HepG2 (cell line): Measurements from ENCODE around the gene LYZ. TPM values are rescaled to one million over a fixed set of nuclear protein-coding genes. Genes with fewer than 3 reads are reported as not detected.
A peak's percentile ranks its signal among the peaks of the same experiment; 100 is the strongest.

ENCODE experiments used
- HDAC1 ChIP-seq: sonication (generic); formaldehyde crosslinking; IDR thresholded peaks from 2 replicates; pipeline ENCODE4 v1.5.1; 2020; ENCODE audit warnings: mild to moderate bottlenecking, missing genetic modification reagents
- HMG20B ChIP-seq: conservative IDR thresholded peaks from 2 replicates; pipeline ENCODE4 v1.6.1; 2016; ENCODE audit warnings: missing genetic modification reagents, missing compliant biosample characterization
- HNF4G ChIP-seq, 2 experiments: sonication (generic) in 1 of 2; formaldehyde crosslinking in 1 of 2; IDR thresholded peaks; 2 replicates each; pipeline versions ENCODE4 v1.4.0 to v1.6.1; 2011 to 2020; ENCODE audit warnings: borderline replicate concordance in 2 of 2, low read depth in 2 of 2, mild to moderate bottlenecking in 2 of 2, low read length in 1 of 2, missing genetic modification reagents in 1 of 2, moderate library complexity in 1 of 2
- HNRNPUL1 ChIP-seq: fragments of 200-400 bp; formaldehyde crosslinking; IDR thresholded peaks from 2 replicates; pipeline ENCODE4 v1.6.1; 2017; ENCODE audit warnings: low read depth, mild to moderate bottlenecking, low read length, moderate library complexity
- POLR2G ChIP-seq: fragments of 200-400 bp; formaldehyde crosslinking; IDR thresholded peaks from 2 replicates; pipeline ENCODE4 v1.6.1; 2018; ENCODE audit warnings: mild to moderate bottlenecking, low read depth, low read length, moderate library complexity
- PPARG ChIP-seq: conservative IDR thresholded peaks from 2 replicates; pipeline ENCODE4 v1.6.1; 2016; ENCODE audit warnings: missing biosample characterization, missing genetic modification reagents
- SCMH1 ChIP-seq: sonication (generic); formaldehyde crosslinking; IDR thresholded peaks from 2 replicates; pipeline ENCODE4 v1.9.0; 2021; ENCODE audit warnings: missing genetic modification reagents, mild to moderate bottlenecking, borderline replicate concordance
- SNAPC4 ChIP-seq: sonication (generic); formaldehyde crosslinking; IDR thresholded peaks from 2 replicates; pipeline ENCODE4 v1.4.0; 2020; ENCODE audit warnings: mild to moderate bottlenecking, missing genetic modification reagents
- TBX2 ChIP-seq: sonication (generic); formaldehyde crosslinking; IDR thresholded peaks from 2 replicates; pipeline ENCODE4 v1.5.0; 2020; ENCODE audit warnings: missing genetic modification reagents, mild to moderate bottlenecking, borderline replicate concordance
- TEAD3 ChIP-seq: optimal IDR thresholded peaks from 2 replicates; pipeline ENCODE3; 2016; ENCODE audit warnings: borderline replicate concordance
- ZNF564 ChIP-seq: sonication (generic); formaldehyde crosslinking; IDR thresholded peaks from 2 replicates; pipeline ENCODE4 v1.8.1; 2023; ENCODE audit warnings: mild to moderate bottlenecking, missing genetic modification reagents
- ZNF577 ChIP-seq: sonication (generic); formaldehyde crosslinking; IDR thresholded peaks from 2 replicates; pipeline ENCODE4 v1.4.0; 2020; ENCODE audit warnings: mild to moderate bottlenecking, low read depth, missing genetic modification reagents, borderline replicate concordance
- ZNF7 ChIP-seq: IDR thresholded peaks from 2 replicates; pipeline ENCODE4 v1.6.1; 2016; ENCODE audit warnings: missing biosample characterization, missing genetic modification reagents
- ZNF75D ChIP-seq: sonication (generic); formaldehyde crosslinking; IDR thresholded peaks from 2 replicates; pipeline ENCODE4 v1.8.1; 2023; ENCODE audit warnings: missing genetic modification reagents, mild to moderate bottlenecking, borderline replicate concordance
- ZNF766 ChIP-seq: sonication (generic); formaldehyde crosslinking; IDR thresholded peaks from 2 replicates; pipeline ENCODE4 v1.5.0; 2020; ENCODE audit warnings: missing genetic modification reagents, borderline replicate concordance
- polyA plus RNA-seq, 8 experiments: library from polyadenylated mRNA; depleted of rRNA in 3 of 8; stranded (reverse) in 7 of 8; unstranded in 1 of 8; fragments of >200 nt; fragmentation: Illumina TruSeq in 4 of 8; extraction: Trizol in 4 of 8; gene quantifications; 2 replicates each; pipeline versions ENCODE4 v1.2.1 to v1.2.3, GENCODE V29; 2011 to 2016; ENCODE audit warnings: low read depth in 4 of 8, missing spikeins in 1 of 8, mixed read lengths in 1 of 8; ENCODE audit not compliant: insufficient read depth in 1 of 8
- total RNA-seq, 5 experiments: library from RNA; depleted of rRNA; stranded (reverse); fragments of >200 nt; fragmentation: Illumina TruSeq; extraction: Trizol; gene quantifications; 2 replicates each; pipeline ENCODE4 v1.2.3, GENCODE V29; 2016; ENCODE audit warnings: low read depth in 1 of 5
- TF ChIP-seq, protein P1 (sequence below): IDR thresholded peaks from 2 replicates; pipeline ENCODE4 v1.6.1; 2016; ENCODE audit warnings: low read depth, missing genetic modification reagents, missing compliant biosample characterization

Gene LYZ
- total and polyA plus RNA-seq, 2 of the 13 experiments (the other 11 are each of a cell fraction or from before 2014, with no cell fraction given): 1,788 to 2,054 TPM

DNA sequence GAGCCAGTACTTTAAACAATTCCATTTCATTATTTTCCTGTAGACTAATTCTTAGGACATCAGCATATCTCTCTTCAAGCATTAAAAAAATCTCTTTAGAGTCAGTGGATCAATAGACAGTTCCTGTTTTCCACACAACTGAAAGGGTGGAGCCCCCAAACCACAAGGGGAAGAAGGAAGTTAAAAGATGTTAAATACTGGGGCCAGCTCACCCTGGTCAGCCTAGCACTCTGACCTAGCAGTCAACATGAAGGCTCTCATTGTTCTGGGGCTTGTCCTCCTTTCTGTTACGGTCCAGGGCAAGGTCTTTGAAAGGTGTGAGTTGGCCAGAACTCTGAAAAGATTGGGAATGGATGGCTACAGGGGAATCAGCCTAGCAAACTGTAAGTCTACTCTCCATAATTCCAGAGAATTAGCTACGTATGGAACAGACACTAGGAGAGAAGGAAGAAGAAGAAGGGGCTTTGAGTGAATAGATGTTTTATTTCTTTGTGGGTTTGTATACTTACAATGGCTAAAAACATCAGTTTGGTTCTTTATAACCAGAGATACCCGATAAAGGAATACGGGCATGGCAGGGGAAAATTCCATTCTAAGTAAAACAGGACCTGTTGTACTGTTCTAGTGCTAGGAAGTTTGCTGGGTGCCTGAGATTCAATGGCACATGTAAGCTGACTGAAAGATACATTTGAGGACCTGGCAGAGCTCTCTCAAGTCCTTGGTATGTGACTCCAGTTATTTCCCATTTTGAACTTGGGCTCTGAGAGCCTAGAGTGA lies at the start of gene LYZ (continued):
- TF ChIP-seq SNAPC4 (no peak; the same call in 1 of the 2 replicates), TBX2 (CRISPR knock-in tag) (peak; percentile 94), ZNF7 (CRISPR knock-in tag) (no peak), ZNF75D (CRISPR knock-in tag) (no peak), PPARG (CRISPR knock-in tag) (peak; percentile 94), ZNF766 (CRISPR knock-in tag) (no peak), ZNF564 (0 out of 2 replicates have a peak, but pooled peaks have one; percentile 50), HNRNPUL1 (no peak), POLR2G (peak; percentile 99), HMG20B (CRISPR knock-in tag) (peak; percentile 56), TEAD3 (CRISPR knock-in tag) (peak; percentile 81), ZNF577 (CRISPR knock-in tag) (no peak), HDAC1 (peak; percentile 82), SCMH1 (CRISPR knock-in tag) (no peak), HNF4G (IDR thresholded peaks at IDR 0.05; ENCODE audit: borderline replicate concordance, low read depth, low read length) (peak; percentile 38), HNF4G (CRISPR knock-in tag; IDR thresholded peaks at IDR 0.05; ENCODE audit: borderline replicate concordance, low read depth) (0 out of 2 replicates have a peak, but pooled peaks have one; percentile 53)
- TF ChIP-seq, protein P1, sequence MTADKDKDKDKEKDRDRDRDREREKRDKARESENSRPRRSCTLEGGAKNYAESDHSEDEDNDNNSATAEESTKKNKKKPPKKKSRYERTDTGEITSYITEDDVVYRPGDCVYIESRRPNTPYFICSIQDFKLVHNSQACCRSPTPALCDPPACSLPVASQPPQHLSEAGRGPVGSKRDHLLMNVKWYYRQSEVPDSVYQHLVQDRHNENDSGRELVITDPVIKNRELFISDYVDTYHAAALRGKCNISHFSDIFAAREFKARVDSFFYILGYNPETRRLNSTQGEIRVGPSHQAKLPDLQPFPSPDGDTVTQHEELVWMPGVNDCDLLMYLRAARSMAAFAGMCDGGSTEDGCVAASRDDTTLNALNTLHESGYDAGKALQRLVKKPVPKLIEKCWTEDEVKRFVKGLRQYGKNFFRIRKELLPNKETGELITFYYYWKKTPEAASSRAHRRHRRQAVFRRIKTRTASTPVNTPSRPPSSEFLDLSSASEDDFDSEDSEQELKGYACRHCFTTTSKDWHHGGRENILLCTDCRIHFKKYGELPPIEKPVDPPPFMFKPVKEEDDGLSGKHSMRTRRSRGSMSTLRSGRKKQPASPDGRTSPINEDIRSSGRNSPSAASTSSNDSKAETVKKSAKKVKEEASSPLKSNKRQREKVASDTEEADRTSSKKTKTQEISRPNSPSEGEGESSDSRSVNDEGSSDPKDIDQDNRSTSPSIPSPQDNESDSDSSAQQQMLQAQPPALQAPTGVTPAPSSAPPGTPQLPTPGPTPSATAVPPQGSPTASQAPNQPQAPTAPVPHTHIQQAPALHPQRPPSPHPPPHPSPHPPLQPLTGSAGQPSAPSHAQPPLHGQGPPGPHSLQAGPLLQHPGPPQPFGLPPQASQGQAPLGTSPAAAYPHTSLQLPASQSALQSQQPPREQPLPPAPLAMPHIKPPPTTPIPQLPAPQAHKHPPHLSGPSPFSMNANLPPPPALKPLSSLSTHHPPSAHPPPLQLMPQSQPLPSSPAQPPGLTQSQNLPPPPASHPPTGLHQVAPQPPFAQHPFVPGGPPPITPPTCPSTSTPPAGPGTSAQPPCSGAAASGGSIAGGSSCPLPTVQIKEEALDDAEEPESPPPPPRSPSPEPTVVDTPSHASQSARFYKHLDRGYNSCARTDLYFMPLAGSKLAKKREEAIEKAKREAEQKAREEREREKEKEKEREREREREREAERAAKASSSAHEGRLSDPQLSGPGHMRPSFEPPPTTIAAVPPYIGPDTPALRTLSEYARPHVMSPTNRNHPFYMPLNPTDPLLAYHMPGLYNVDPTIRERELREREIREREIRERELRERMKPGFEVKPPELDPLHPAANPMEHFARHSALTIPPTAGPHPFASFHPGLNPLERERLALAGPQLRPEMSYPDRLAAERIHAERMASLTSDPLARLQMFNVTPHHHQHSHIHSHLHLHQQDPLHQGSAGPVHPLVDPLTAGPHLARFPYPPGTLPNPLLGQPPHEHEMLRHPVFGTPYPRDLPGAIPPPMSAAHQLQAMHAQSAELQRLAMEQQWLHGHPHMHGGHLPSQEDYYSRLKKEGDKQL (CRISPR knock-in tag): peak; percentile 67
